NCI-H1694 treated with DMSO at 0.1 percent for 48 hours (cell line): ENCODE data around the gene SGSM1.

ENCODE experiments used
- DNase-seq: peaks from one replicate; lab custom pipeline; 2025; lab: John Stamatoyannopoulos, UW

The SGSM1 gene, protein sequence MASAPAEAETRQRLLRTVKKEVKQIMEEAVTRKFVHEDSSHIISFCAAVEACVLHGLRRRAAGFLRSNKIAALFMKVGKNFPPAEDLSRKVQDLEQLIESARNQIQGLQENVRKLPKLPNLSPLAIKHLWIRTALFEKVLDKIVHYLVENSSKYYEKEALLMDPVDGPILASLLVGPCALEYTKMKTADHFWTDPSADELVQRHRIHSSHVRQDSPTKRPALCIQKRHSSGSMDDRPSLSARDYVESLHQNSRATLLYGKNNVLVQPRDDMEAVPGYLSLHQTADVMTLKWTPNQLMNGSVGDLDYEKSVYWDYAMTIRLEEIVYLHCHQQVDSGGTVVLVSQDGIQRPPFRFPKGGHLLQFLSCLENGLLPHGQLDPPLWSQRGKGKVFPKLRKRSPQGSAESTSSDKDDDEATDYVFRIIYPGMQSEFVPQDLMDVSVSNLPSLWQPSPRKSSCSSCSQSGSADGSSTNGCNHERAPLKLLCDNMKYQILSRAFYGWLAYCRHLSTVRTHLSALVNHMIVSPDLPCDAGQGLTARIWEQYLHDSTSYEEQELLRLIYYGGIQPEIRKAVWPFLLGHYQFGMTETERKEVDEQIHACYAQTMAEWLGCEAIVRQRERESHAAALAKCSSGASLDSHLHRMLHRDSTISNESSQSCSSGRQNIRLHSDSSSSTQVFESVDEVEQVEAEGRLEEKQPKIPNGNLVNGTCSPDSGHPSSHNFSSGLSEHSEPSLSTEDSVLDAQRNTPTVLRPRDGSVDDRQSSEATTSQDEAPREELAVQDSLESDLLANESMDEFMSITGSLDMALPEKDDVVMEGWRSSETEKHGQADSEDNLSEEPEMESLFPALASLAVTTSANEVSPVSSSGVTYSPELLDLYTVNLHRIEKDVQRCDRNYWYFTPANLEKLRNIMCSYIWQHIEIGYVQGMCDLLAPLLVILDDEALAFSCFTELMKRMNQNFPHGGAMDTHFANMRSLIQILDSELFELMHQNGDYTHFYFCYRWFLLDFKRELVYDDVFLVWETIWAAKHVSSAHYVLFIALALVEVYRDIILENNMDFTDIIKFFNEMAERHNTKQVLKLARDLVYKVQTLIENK

DNA sequence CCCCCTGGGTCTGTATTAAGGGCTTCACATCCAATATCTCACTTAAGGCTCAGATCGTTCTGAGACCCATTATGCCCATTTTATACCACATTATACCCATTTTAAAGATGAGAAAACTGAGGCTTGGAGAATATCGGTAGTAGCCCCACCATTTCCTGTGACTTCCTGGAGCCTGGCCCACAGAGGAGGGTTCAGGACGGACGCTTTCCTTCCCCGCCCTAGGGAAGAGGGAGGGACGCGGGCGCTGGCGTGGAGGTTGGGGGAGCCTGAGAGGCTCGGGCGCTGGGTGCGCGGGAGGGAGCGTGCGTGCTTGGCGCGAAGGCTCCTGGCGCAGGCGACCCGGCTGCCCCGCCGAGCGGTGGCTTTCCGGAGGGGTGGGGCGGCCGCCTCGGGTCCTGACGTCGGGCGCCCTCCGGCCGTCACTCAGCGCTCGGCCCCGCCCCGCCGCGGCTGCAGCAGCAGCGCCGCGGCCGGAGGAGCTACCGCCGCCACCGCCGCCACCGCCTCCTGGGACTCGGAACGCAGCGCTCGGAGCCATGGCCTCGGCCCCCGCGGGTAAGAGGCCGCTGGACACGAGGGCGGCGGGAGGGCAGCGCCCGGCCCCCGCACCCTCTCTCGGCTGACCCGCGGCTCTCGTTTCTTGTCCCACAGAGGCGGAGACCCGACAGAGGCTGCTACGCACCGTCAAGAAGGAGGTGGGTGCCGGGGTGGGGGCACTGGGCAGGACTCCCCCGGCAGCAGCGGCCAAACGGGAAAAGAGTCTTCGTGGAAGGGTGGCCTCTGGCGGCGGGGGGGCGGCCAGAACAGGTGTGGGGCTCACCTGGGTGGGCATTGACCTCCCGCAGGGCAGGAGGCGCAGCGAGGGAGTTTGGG is at the start of gene SGSM1:
TSS of gene SGSM1 (plus strand) at position 422 of the 873 bp plus-strand sequence. CDS start at position 537, 115 bp downstream.
- peak; percentile 42 for DNase-seq

DNA sequence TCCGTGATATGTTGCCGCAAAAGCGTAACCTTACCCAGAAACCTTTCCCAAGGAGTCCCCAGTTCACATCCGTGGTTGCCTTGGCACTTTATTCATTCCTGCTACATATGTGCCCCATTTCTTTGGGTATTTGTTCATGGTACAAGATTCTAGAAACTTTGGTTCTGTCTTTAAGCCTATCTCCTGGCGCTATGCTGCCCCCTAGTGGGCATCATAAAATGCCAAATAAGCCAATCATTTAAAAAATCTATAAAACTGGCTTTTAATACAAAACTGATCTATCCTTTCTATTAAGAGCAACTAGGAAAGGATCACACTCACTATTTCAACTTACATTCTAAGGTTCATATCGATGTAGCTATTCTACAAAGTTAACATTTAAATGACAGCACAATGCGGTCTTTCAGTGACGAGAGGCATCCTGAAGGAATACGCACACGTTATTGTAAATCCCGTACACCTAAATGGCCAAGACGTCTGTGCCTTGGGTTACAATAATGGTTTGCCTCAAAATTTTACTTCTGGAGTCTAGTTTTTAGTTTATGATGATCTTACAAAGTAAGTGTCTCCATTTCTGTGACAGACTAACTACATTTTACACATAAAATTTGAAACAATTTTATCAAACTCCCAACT is 47.7 kb upstream of the SGSM1 start:
- DNase-seq: peak; percentile 27

DNA sequence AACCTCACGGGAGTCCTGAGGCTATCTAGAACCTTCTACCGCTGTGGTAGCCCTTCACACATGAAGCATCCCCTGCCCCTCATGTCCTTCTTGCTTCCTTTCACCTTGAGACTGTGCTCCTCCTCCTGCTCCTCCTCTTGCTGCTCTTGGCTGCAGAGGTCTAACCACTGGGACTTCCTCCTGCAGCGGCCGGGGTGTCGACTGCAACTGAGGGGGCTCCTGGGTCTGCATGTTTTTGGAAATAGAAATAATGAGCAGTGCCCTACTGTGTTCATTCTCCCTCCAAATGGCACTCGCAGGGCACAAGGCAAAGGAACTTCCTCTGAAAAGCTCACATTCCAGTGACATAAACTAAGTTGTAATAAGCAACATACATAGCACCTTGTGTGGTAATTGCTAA is 46.2 kb upstream of the SGSM1 start:
- no peak for DNase-seq

DNA sequence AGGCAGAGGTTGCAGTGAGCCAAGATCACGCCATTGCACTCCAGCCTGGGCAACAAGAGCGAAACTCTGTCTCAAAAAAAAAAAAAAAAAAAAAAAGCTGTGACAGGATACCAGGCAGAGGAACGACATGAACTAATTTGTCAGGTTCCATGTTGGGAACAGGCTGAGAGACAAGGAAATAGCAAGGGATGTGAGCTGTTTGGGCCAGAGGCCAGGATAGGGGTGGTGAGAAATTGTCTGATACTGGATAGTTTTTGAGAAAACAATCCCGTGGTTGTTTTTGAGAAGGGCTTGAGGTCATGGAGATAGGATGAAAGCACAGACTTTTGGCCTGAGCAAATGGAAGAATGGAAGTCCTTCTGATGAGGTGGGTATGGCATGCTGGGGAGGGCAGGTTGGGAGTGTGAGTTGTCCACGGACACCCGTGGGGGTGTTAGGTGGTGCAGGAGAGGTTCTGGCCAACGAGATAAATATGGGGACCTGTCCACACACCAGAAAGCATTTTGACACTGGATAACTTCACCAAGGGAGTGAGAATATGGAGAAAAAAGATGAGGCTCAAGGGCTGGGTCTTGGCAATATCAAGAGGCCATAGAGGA is 45.2 kb upstream of the SGSM1 start:
- DNase-seq: no peak

DNA sequence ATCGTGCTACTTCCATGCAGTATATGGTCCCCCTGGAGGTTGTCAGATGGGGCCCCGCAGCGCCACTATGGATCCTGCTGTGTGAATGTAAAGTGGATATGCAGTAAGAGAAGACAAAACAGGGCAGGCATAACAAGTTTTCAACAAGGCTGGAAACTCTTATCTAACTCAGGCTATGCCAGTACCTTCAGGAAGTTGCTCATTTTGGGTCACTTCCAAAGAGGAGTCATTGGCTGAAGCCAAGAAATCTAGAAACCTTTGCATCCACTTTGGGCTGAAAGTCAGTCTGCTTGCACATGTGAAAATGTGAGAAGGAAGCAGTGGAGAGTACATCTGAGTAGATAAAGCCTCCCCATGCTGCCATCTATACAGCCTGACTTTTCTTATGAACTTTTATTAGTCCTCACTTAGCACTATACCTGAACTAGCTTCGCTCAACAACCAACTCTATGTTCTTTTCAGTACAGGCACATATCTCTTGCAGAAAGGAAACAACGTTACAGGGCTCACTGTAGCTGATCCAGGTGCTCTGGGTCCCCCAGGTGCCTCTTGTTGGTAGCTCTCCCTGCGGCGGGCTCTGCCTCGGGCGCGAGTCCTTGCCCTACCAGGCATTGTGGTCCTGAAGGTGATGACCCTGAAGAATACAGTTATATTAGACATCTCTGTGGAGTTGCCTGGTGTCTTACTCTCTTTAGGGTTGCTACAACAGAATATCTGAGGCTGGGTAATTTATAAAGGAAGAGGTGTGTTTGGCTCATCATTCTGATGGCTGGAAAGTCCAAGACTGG is 43.9 kb upstream of the SGSM1 start:
- no peak for DNase-seq

DNA sequence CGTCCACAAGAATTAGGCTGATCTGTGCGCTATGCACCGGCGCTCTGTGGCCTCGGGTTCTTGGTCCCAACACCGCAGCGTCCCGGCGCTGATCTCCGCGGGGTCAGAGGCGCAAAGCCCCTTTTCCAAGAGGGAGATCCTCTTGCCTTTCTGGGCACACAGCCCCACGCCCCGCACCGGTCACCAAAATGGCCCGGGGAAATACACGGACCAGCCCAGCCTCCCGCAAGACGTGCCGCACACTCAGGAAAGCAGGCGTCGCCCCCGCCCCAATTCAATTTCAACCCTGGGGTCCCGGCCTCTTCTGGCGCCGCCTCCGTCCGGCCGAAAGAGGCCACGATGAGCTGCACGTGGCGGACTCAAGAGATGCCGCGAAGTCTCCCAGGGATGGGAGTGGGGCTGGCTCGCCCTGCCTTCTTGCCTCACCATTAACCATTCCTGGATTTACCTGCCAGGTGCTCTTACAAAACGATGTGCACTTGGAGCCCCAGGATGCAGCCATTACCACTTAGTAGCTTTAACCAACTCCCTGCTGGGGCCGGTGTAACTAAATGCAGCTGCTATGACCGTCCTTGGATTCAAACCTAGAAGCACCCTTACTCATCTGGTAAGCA is 42.0 kb upstream of the SGSM1 start:
- no peak for DNase-seq

DNA sequence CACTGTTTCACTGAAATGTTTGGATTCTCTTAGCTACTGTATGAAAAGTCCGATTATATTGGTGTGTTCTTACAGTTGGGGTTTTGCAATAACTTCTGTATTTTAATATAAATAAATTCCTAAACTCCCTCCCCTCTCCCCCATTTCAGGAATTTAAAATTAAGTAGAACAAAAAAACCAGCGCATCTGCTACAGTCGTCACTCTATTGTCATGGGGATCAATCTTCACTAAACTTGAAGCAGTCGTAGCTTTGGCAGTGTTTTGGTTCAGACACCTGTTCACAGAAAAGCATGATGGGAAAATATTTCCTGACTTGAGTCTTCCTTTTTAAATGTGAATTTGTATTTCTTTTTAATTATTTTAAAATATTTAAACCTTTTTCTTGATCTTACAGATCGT is 40.8 kb upstream of the SGSM1 start:
- no peak for DNase-seq

DNA sequence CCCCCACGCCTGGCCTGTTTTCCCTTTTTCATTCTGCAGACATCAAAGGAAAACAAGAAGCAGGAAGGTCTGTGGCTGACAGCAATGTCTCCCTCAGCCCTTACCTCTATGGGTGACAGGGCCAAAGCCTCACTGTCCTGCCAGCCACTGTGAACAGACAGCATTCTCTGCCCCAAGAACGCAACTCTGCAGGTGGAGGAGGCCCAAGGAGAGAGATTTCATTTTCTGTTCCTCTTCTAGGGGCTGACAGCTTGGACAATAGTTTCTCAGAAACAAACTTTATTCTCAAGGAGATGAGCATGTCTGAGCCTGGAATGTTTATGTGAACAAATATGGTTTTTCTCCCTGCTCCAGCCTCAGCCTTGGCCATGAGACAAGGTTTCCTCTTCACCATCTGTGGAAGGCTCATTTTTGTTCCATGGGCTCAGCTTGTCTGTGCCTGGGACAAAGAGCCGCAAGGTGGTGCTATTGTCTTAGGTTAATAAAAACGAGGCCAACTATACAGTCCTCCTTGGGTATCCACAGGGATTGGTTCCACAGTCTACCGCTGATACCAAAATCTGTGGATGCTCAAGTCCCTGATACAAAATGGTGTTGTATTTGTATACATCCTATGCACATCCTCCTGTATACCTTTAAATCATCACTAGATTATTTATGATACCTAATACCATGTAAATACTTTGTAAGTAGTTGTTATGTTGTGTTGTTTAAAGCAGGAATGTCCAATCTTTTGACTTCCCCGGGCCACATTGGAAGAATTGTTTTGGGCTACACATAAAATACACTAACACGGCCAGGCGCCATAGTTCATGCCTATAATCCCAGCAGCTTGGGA is 37.3 kb upstream of the SGSM1 start:
- peak; percentile 66 for DNase-seq

DNA sequence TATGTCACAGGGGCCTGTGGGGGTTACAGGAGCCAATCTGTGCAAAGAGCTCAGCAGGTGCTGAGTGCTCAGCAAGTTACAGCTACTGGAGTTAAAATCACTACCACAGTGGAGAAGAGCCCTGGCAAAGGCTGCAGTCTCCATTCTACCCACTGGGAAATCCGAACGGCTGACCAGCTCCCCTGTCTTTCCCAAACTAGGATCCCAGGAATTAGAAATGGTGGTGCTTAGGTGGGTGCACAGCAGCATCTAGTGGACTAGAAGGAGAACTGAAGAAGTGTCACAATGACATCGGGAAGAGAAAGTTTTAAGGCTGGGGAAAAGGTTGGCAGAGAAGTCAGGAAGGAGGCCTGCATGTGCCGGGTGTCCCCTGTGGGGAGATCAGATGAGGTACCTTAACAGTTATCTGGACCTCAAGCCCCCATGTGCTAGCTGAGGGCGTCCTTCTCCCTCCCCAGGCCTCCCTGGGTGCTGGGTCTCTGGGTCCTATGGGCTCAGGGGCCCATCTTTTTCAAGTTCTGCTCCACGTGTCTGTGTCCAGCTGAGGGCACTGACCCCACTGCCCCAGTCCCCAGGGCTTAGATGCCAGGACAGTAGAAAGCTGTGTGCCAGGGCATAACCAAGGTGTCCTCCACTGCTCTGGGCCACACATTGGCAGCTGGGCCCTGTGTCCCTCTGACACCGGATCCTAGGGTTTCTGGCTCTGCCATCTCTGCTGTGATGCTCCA is 33.4 kb upstream of the SGSM1 start:
- no peak for DNase-seq

DNA sequence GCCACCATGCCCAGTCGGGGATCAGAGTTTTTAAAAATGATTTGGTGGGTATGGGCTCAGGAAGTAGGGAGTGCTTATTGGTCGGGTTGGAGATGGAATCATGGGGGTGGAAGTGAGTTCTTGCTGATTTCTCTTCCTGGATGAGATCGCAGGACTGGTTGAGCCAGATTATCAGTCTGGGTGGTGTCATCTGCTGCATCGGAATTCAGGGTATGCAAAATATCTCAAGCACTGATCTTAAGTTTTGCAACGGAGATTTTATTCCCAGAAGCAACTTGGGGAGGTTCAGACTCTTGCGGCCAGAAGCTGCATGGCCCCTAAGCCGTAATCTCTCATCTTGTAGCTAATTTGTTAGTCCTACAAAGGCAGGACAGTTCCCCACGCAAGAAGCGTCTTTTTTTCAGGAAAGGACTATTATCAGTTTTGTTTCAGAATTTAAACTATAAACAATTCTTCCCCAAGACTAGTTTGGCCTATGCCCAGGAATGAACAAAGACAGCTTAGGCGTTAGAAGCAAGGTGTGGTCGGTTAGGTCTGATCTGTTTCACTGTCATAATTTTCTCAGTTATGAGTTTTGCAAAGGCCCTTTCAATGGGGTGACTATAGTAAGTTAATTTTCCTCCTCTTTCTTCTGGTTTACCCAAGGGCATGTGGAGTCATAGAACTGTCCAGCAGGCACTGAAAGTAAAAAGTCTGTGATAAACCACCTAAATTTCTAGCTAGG is 30.1 kb upstream of the SGSM1 start:
- DNase-seq: no peak

DNA sequence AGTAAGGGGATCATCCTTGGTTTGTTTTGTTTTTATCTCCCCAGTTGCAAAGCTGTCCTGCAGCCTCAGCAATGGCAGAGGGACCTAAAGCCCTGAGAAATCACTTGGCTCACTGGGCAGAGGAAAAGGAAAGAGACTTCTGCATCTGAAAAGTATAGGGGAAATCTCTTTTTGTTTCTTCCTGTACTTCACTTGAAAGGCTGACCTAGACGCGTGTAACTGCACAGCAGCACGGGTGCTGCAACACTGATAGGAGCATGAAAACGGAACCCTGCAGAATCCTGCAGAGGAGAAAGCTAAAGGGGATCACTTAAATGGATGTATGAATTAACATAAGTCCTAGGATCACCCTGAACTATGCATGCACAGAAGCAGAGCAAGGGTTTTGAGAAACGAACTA is 29.5 kb upstream of the SGSM1 start:
- no peak for DNase-seq

DNA sequence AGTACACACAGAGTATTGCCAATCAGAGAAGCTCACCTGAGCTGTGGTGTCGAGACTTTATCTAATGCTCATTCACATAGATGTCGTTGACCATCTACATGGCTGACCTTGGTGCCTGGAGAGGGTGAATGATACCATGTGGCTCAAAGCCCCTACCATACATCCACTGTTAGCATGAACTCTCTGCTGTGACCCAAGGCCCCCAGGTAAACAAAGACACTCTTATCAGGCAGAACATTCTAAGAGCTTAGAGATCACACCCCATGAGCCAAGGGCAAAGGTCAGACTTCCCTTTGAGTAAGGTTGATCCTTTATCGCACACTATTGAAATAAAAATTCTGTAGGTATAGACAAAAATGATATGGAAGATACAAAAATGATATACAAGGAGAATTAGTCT is 16.5 kb upstream of the SGSM1 start:
- no peak for DNase-seq

DNA sequence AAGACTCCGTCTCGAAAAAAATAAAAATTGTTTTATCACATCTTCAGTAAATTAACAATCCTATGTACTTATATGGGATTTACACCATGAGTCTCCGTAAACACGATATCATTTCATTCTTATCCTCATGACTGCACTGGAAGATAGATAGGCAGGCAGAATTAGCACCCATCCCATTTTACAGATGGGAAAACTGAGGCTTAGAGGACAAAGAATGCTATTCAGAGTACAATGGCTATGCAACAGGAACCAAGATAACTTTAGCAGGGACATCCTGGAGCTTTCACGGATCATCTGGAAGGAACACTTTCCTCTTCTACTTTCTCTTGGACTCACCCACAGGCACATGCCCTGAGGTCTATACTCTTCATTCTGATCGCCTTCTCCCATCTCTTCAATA is 14.6 kb upstream of the SGSM1 start:
- DNase-seq: no peak

DNA sequence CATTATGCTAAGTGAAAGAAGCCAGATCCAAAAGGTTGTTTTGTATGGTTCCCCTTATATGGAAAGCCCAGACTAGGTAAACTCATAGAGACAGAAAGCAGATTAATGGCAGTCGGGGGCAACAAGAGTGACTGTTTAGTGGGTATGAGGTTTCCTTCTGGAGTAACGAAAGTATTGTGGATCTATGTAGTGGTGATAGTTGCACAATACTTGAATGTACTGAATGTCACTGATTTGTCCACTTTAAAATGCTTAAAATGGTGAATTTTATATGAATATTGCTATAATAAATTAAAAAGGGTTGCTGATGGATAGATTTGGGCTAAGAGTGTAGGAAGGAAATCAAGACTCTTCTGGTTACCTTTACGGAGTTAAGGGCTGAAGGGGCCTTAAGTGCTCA is 10.0 kb upstream of the SGSM1 start:
- no peak for DNase-seq

DNA sequence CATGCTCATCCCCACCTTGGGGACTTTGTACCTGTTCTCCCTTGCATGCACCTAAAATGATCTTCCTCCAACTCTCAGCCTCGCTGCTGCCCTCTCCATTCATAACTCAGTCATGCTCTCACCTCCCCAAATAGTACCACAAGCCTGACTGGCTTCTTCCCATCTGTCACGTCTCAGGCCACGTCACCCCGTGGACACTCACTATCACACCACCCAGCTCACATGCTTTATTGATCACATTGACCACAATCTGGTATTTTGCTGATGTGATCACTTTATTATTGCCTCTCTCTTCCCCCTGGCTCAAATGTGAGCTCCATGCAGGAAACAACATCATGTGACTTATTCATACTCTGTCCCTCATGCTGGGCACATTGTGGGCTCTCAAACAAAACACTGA is 9.2 kb upstream of the SGSM1 start:
- DNase-seq: no peak

DNA sequence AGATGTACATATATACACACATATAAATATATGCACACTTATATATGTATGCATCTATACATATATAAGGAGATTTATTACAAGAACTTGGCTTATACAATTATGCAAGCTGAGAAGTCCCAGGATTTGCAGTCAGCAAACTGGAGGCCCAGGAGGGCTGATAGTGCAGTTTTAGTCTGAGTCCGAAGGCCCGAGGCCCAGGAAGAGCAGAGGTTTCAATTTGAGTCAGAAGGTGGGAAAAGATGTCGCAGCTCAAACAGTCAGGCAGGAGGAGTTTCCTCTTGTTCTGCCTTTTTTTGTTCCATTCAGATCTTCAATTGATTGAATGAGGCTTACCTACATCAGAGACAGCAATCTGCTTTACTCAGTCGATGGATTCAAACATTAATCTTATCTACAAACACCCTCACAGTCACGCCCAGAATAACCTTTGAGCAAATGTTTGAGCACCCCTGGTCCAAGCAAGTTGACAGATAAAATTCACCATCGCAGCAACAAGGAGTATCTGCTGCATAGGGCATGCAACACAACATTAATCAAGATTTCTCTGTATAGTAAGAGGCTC is 4.0 kb upstream of the SGSM1 start:
- no peak for DNase-seq

DNA sequence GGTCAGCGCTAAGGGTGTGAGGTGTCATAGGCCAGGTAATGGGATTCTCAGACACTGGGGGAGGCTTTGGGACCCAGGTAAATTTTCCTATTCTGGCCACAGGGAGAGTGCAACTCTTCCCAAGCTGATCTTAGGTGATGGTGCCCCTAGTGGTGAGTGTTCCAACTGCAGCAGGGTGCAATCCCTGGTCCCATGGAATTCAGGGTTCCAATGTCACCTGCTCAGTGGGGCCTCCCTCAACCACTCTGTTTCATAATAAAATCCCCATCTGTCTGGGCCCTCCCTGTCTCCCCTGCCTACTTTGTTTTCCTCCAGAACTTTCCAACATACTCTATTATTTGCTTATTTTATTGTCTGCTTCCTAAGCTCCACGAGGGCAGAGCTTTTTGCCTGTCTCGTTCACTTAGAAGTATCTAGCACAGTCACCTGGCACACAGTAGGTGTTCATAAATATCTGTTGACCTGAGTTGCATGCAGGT is 2.9 kb upstream of the SGSM1 start:
- DNase-seq: peak; percentile 31
